ENCODE measurements around the gene MIXL1. TPM values are rescaled to one million over a fixed set of nuclear protein-coding genes. Genes with fewer than 3 reads are reported as not detected.

MIXL1 gene
- total and polyA plus RNA-seq, 2 of the 13 experiments (the other 11 are each of a cell fraction or from before 2014, with no cell fraction given) = 7.6 to 18.5 TPM

- TF ChIP-seq HBP1 (CRISPR knock-in tag; IDR thresholded peaks at IDR 0.05; ENCODE audit: low read depth) = no peak
- no peak for TF ChIP-seq ZNF616 (CRISPR knock-in tag; IDR thresholded peaks at IDR 0.05; ENCODE audit: low read depth)
- no peak for TF ChIP-seq ZBTB3 (CRISPR knock-in tag; IDR thresholded peaks at IDR 0.05; ENCODE audit: borderline replicate concordance, low read depth)
Observed at GRCh38 chr1:226204198-226204597, 19.3 kb upstream of the MIXL1 start (continued).

GRCh38 chr1:226207048-226207447, 16.4 kb upstream of the MIXL1 start:
- Histone ChIP-seq H3K4me1 (ENCODE audit: insufficient read depth, low read length) (peaks cover 20% of the 10 kb centered on the region), H3K27me3 (ENCODE audit: control insufficient read depth in 1 of 2, insufficient read depth in 2 of 2, low read length in 2 of 2) (peaks cover 0 to 26% of the 10 kb centered on the region in 2 experiments; a peak in 2 of 5 replicates), H4K20me1 (ENCODE audit: insufficient read depth, low read length) (no peaks in the 10 kb centered on the region), H2AFZ (ENCODE audit: low read length) (no peak overlapping the region), H3K4me2 (ENCODE audit: low read depth, low read length) (no peak overlapping the region), H3K9ac (ENCODE audit: insufficient read depth, low read depth, low read length) (no peak overlapping the region), H3K27ac (ENCODE audit: extremely low read length, insufficient read depth, low read length) (no peak overlapping the region), H3K4me3 (replicated peaks in 1 of 3; ENCODE audit: insufficient read depth in 1 of 3, low read depth in 2 of 3, low read length in 3 of 3) (no peak overlapping the region), H3K36me3 (replicated peaks in 1 of 2; ENCODE audit: control insufficient read depth in 1 of 2, insufficient read depth in 2 of 2, low read length in 2 of 2) (no peaks in the 10 kb centered on the region), H3K79me2 (ENCODE audit: insufficient read depth, low read length) (no peaks in the 10 kb centered on the region), H3K9me3 (ENCODE audit: low read length) (no peaks in the 10 kb centered on the region)
- in situ Hi-C loops (cut with HindIII; ENCODE audit: extremely low pct_ligation_motif_present, low pct_unique_long_range_greater_than_20kb) = no loop called here
- DNase-seq (ENCODE audit: low spot score) (no peak), FAIRE-seq (no peak), ATAC-seq (no peak)
- no TSS peak for BruUV-seq (replicated peaks)
- intact Hi-C loops (cut with micrococcal nuclease; ENCODE audit: unreplicated experiment) = no loop called here
- TF ChIP-seq ZFP1 (CRISPR knock-in tag; IDR thresholded peaks at IDR 0.05) = no peak
- TF ChIP-seq, protein P1, sequence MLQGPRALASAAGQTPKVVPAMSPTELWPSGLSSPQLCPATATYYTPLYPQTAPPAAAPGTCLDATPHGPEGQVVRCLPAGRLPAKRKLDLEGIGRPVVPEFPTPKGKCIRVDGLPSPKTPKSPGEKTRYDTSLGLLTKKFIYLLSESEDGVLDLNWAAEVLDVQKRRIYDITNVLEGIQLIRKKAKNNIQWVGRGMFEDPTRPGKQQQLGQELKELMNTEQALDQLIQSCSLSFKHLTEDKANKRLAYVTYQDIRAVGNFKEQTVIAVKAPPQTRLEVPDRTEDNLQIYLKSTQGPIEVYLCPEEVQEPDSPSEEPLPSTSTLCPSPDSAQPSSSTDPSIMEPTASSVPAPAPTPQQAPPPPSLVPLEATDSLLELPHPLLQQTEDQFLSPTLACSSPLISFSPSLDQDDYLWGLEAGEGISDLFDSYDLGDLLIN (CRISPR knock-in tag; IDR thresholded peaks at IDR 0.05; ENCODE audit: borderline replicate concordance) = no peak
- TF ChIP-seq XBP1 (CRISPR knock-in tag; IDR thresholded peaks at IDR 0.05) = no peak
- TF ChIP-seq HNRNPLL (IDR thresholded peaks at IDR 0.05; ENCODE audit: low read depth, low read length, poor library complexity, severe bottlenecking) = no peak
- TF ChIP-seq DBP (CRISPR knock-in tag; IDR thresholded peaks at IDR 0.05; ENCODE audit: not compliant biosample characterization) = no peak
- TF ChIP-seq ZFP36 (IDR thresholded peaks at IDR 0.05; ENCODE audit: borderline replicate concordance, low read depth, low read length, partially characterized antibody) = no peak
- TF ChIP-seq MYC (CRISPR knock-in tag; IDR thresholded peaks at IDR 0.05; ENCODE audit: borderline replicate concordance) = no peak
- TF ChIP-seq ZKSCAN1 (IDR thresholded peaks at IDR 0.05; ENCODE audit: low read length) = no peak
- ChIA-PET POLR2A (no interaction called here), CTCF (ENCODE audit: low intra/inter-chr PET ratio, low total read pairs) (no interaction called here)
- WGBS (ENCODE audit: low lambda C conversion rate) = 40% methylated on average over 5 of the region's 5 CpGs
